SK-N-SH (cell line): Measurements from ENCODE around the gene XKR8.

Experiments
- CHD2 ChIP-seq: fragments of 150-350 bp; IDR thresholded peaks from 2 replicates; pipeline ENCODE4 v1.6.1; 2018; ENCODE audit warnings: low read length; ENCODE audit not compliant: partially characterized antibody
- CTCF ChIP-seq: fragments of 200-600 bp; sonication (generic); IDR thresholded peaks from 2 replicates; pipeline ENCODE4 v1.6.1; 2017; ENCODE audit warnings: antibody characterized with exemption, mild to moderate bottlenecking, moderate library complexity
- ELF1 ChIP-seq: IDR thresholded peaks from 2 replicates; pipeline ENCODE4 v1.4.0; 2012
- EP300 ChIP-seq, 2 experiments: IDR thresholded peaks; 2 replicates each; pipeline versions ENCODE4 v1.4.0 to v1.6.1; 2012; ENCODE audit warnings: borderline replicate concordance in 1 of 2, low read depth in 1 of 2, low read length in 1 of 2
- EZH2phosphoT487 ChIP-seq: fragments of 200-600 bp; sonication (generic); IDR thresholded peaks from 2 replicates; pipeline ENCODE4 v1.6.1; 2017; ENCODE audit warnings: low read depth, mixed run types, mild to moderate bottlenecking, antibody characterized with exemption, moderate library complexity, borderline replicate concordance
- FOXM1 ChIP-seq: IDR thresholded peaks from 2 replicates; pipeline ENCODE4 v1.4.0; 2012; ENCODE audit warnings: low read depth, mild to moderate bottlenecking
- JUND ChIP-seq: IDR thresholded peaks from 2 replicates; pipeline ENCODE4 v1.4.0; 2012
- NFIC ChIP-seq: IDR thresholded peaks from 2 replicates; pipeline ENCODE4 v1.4.0; 2012; ENCODE audit warnings: borderline replicate concordance
- POLR2AphosphoS5 ChIP-seq: IDR thresholded peaks from 2 replicates; pipeline ENCODE4 v1.6.1; 2012; ENCODE audit warnings: low read depth, low read length
- RFX5 ChIP-seq: IDR thresholded peaks from 2 replicates; pipeline ENCODE4 v1.6.1; 2012; ENCODE audit warnings: mild to moderate bottlenecking, improper control_type of control experiment, low read length
- SMC3 ChIP-seq: IDR thresholded peaks from 2 replicates; pipeline ENCODE4 v1.6.1; 2012; ENCODE audit warnings: low read depth, low read length, improper control_type of control experiment
- TAF1 ChIP-seq: IDR thresholded peaks from 2 replicates; pipeline ENCODE4 v1.6.1; 2012; ENCODE audit warnings: low read depth, mild to moderate bottlenecking, low read length, moderate library complexity, borderline replicate concordance
- TCF12 ChIP-seq: IDR thresholded peaks from 2 replicates; pipeline ENCODE4 v1.4.0; 2012
- USF1 ChIP-seq: IDR thresholded peaks from 2 replicates; pipeline ENCODE4 v1.4.0; 2012; ENCODE audit warnings: low read depth, borderline replicate concordance

GRCh38 chr1:27928216-27928954, 31.4 kb upstream of the XKR8 start:
- TF ChIP-seq CTCF: peak; percentile 12; the same call in 1 of the 2 replicates
- TF ChIP-seq EP300 (IDR thresholded peaks at IDR 0.05; ENCODE audit: borderline replicate concordance in 1 of 2, low read depth in 1 of 2, low read length in 1 of 2): no peak
- TF ChIP-seq FOXM1: no peak
- no peak for TF ChIP-seq SMC3
- TF ChIP-seq CHD2: no peak
- no peak for TF ChIP-seq TCF12
- no peak for TF ChIP-seq TAF1
- no peak for TF ChIP-seq POLR2AphosphoS5
- TF ChIP-seq JUND: no peak
- TF ChIP-seq NFIC: no peak
- TF ChIP-seq USF1: no peak
- no peak for TF ChIP-seq ELF1
- no peak for TF ChIP-seq EZH2phosphoT487
- no peak for TF ChIP-seq RFX5
